Measurements from ENCODE around the gene EPHA3. TPM values are rescaled to one million over a fixed set of nuclear protein-coding genes. Genes with fewer than 3 reads are reported as not detected.

Gene EPHA3
- total and polyA plus RNA-seq, 2 donors (not counting 3 experiments of a cell fraction or from before 2014, with no cell fraction given), result not detected

- BruUV-seq (replicated peaks), result no TSS peak
- no peak overlapping the region for H3K9ac ChIP-seq (replicated peaks; ENCODE audit: extremely low read depth, insufficient read depth, low read length)
- dilution Hi-C loops (cut with MboI; ENCODE audit: extremely low pct_ligation_motif_present, low sequenced_read_pairs), result no loop called here
Observed at GRCh38 chr3:89375451-89375850, 268.0 kb downstream of the EPHA3 start.

More at GRCh38 chr3:89375451-89375850, 268.0 kb downstream of the EPHA3 start:
- DNase-seq (ENCODE audit: low read depth, low spot score) (no peak), FAIRE-seq (no peak)
- intact Hi-C loops (cut with micrococcal nuclease), result no loop called here
- Histone ChIP-seq H3K27ac (ENCODE audit: insufficient read depth, low read depth, low read length) (no peak overlapping the region), H3K4me1 (ENCODE audit: control insufficient read depth, extremely low read depth, insufficient read depth, low read length) (no peaks in the 10 kb centered on the region), H3K4me3 (replicated peaks in 1 of 3; ENCODE audit: insufficient read depth in 1 of 3, low read depth in 1 of 3, low read length in 3 of 3) (no peak overlapping the region), H4K20me1 (replicated peaks; ENCODE audit: control insufficient read depth, extremely low read depth, insufficient read depth, low read length) (no peaks in the 10 kb centered on the region), H2AFZ (ENCODE audit: low read depth, low read length) (no peak overlapping the region), H3K27me3 (ENCODE audit: control insufficient read depth in 2 of 2, insufficient read depth in 2 of 2, low read length in 2 of 2) (no peaks in the 10 kb centered on the region), H3K4me2 (ENCODE audit: insufficient read depth, low read length) (no peak overlapping the region), H3K9me1 (replicated peaks; ENCODE audit: control insufficient read depth, extremely low read depth, insufficient read depth, low read length) (no peaks in the 10 kb centered on the region), H3K9me3 (replicated peaks; ENCODE audit: control insufficient read depth, insufficient read depth, low read length) (no peaks in the 10 kb centered on the region), H3K79me2 (ENCODE audit: control insufficient read depth, insufficient read depth, low read length) (no peaks in the 10 kb centered on the region), H3K36me3 (ENCODE audit: control insufficient read depth in 2 of 2, extremely low read depth in 1 of 2, insufficient read depth in 2 of 2, low read length in 2 of 2) (no peaks in the 10 kb centered on the region)
- TF ChIP-seq GATA2 (IDR thresholded peaks at IDR 0.05; ENCODE audit: insufficient read depth, insufficient read length, low read depth, low read length), result no peak
- no peak for TF ChIP-seq POLR2A (IDR thresholded peaks at IDR 0.05; ENCODE audit: low read depth, low read length)
- no peak for TF ChIP-seq CTCF (IDR thresholded peaks at IDR 0.05; ENCODE audit: extremely low read depth in 1 of 2, insufficient read depth in 1 of 2, low read depth in 1 of 2, low read length in 2 of 2)
- TF ChIP-seq MYC (IDR thresholded peaks at IDR 0.05; ENCODE audit: low read depth, low read length), result no peak
- no peak for TF ChIP-seq POLR2AphosphoS5 (IDR thresholded peaks at IDR 0.05; ENCODE audit: insufficient read depth, low read depth, low read length)
- no peak for TF ChIP-seq EZH2 (IDR thresholded peaks at IDR 0.05; ENCODE audit: borderline replicate concordance, low read depth, low read length, severe bottlenecking)
- TF ChIP-seq MAX (IDR thresholded peaks at IDR 0.05; ENCODE audit: insufficient read depth, insufficient read length), result no peak
- TF ChIP-seq JUN (IDR thresholded peaks at IDR 0.05; ENCODE audit: borderline replicate concordance, insufficient read depth, insufficient read length, low read depth), result no peak
- no peak for TF ChIP-seq FOS (IDR thresholded peaks at IDR 0.05; ENCODE audit: borderline replicate concordance, insufficient read depth, low read length)
- ChIA-PET CTCF (no interaction called here), POLR2A (no interaction called here)
